Stimulated activated naive CD8-positive, alpha-beta T cell treated with anti-CD3 and anti-CD28 coated beads, Interleukin-15, amount 100 ng/mL, for 72 hours (primary cell): ENCODE measurements around the gene EPB41L1.

ENCODE experiments used
- ATAC-seq: fragments of 150-1000 bp; cut with Tn5 transposase; 2 replicates; pipeline ENCODE4 v1.10.0; 2021; ENCODE audit warnings: mild to moderate bottlenecking, moderate library complexity
- DNase-seq, 2 donors: peaks; one replicate each; pipeline ENCODE4 v3.0.0; 2021 to 2022
- H3K27ac Mint-ChIP-seq, 2 donors: one replicate each; pipeline ENCODE4 v1.8.0; 2022; ENCODE audit warnings: mild to moderate bottlenecking in 2 of 2, mixed read lengths in 2 of 2, moderate library complexity in 2 of 2
- H3K27me3 Mint-ChIP-seq: one replicate; pipeline ENCODE4 v1.8.0; 2022; ENCODE audit warnings: mixed read lengths
- H3K4me1 Mint-ChIP-seq: one replicate; pipeline ENCODE4 v1.8.0; 2022; ENCODE audit warnings: mild to moderate bottlenecking, mixed read lengths
- H3K4me3 Mint-ChIP-seq, 2 donors: one replicate each; pipeline ENCODE4 v1.8.0; 2022; ENCODE audit warnings: mild to moderate bottlenecking in 2 of 2, mixed read lengths in 2 of 2, moderate library complexity in 1 of 2
- H3K9me3 Mint-ChIP-seq, 2 donors: one replicate each; pipeline ENCODE4 v1.8.0; 2022; ENCODE audit warnings: mixed read lengths in 2 of 2

The EPB41L1 gene

DNA sequence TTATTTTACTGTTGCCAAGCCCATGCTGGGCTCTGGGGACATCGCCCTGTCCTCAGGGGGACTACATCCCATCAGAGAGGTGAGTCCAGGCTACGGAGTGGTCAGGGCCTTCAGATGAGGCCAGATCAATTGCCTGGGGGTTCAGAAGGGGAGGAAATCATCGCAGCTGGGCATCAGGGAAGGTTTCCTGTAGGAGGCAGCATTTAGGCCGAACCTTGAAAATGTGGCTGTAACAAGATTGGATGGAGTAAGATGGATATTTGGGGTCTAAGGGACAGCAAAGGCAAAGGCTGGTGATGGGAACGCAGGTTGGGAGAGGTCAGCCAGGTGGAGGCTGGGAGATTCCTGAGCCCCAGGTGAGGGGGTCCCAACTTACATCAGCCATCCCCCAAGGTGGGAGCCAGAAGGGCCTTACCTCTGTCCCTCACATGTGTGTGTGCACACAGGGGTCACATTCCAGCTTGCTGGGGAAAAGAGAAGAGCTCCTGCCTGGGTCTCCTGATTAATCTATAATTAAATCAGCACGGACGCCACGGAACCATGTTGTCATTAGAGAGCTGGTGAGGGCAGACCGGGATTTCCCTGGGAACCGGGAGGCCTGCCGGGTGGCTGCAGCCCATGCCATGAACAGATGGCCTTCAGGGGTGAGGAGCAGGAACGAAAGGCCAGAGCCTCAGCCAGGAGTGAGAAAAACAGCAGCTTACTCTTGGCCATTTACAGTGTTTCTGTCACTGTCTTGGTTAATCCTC is 121.1 kb downstream of the EPB41L1 start:
- Mint-ChIP-seq H3K9me3 (no peaks in the 10 kb centered on the region), H3K4me3 (no peak overlapping the region), H3K27ac (peak overlapping the region in 1 of 2 donors; percentile 80), H3K27me3 (peaks cover 38% of the 10 kb centered on the region), H3K4me1 (no peaks in the 10 kb centered on the region)
- ATAC-seq, result no peak
- DNase-seq, result no peak

DNA sequence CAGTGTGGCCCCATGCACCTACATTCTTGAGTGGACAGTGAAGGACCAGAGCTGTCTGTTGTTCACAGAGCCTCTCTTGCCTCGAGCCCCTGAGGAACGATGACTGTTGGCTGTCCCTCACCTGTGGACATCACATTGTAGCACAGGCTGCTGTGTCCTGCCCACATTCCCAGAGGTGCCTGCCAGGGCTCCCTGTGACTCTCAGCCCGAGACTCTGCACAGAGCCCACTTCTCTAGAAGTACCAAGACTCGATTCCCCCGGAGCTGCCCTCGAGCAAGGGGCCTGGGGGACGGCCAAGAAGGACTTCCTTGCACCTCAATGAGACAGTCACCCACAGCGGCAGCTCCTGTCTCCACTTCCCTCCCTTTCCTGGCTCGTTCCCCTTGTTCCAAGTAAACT is 123.0 kb downstream of the EPB41L1 start:
- H3K27me3 Mint-ChIP-seq, result peaks cover 47% of the 10 kb centered on the region
- no peak overlapping the region for H3K27ac Mint-ChIP-seq
- ATAC-seq (no peak), DNase-seq (no peak)
- no peak overlapping the region for H3K4me3 Mint-ChIP-seq
- no peaks in the 10 kb centered on the region for H3K4me1 Mint-ChIP-seq
- no peaks in the 10 kb centered on the region for H3K9me3 Mint-ChIP-seq

DNA sequence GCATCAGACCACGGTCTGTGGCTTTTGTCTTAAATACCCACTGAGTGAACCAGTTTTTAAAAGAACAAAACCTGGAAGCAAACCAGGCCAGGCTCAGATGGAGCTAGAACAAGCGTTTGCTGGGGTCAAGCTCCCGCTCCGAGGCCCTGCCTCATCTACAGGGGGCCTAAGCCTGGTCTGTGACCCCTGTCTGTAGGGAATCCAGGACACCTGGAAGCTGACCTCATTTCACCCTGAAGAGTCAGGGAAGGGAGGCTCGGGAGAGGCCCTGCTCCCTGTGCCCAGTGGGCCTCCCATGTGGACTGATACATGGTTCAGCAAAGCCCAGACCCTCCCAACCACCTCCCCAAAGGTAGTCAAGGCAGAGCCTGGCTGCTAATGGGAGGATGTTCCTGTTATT is 124.8 kb downstream of the EPB41L1 start:
- no peak overlapping the region for H3K27ac Mint-ChIP-seq
- H3K4me1 Mint-ChIP-seq, result no peaks in the 10 kb centered on the region
- H3K9me3 Mint-ChIP-seq, result no peaks in the 10 kb centered on the region
- ATAC-seq (no peak), DNase-seq (no peak)
- no peak overlapping the region for H3K4me3 Mint-ChIP-seq
- peaks cover 33% of the 10 kb centered on the region for H3K27me3 Mint-ChIP-seq

DNA sequence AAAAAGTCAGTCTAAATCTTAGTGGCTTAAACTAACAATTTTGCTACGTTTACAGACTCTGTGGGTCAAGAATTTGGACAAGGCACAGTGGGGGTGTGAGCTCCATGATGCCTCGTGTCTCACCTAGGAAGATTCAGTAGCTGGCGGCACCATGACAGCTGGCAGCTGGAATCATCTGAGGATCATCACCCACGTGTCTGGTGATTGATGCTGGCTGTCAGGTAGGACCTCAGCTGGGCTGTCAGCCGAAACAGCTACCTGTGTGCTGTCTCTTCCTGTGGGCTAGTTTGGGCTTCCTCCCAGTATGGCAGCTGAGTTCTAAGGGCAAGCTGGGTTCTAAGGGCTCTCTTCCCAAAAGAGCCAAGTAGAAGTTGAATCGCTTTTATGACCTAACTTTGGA is 125.2 kb downstream of the EPB41L1 start:
- H3K4me3 Mint-ChIP-seq, result no peak overlapping the region
- H3K4me1 Mint-ChIP-seq, result no peaks in the 10 kb centered on the region
- no peak for DNase-seq
- H3K27ac Mint-ChIP-seq, result no peak overlapping the region
- H3K9me3 Mint-ChIP-seq, result no peaks in the 10 kb centered on the region
- H3K27me3 Mint-ChIP-seq, result peaks cover 28% of the 10 kb centered on the region
- ATAC-seq, result no peak

DNA sequence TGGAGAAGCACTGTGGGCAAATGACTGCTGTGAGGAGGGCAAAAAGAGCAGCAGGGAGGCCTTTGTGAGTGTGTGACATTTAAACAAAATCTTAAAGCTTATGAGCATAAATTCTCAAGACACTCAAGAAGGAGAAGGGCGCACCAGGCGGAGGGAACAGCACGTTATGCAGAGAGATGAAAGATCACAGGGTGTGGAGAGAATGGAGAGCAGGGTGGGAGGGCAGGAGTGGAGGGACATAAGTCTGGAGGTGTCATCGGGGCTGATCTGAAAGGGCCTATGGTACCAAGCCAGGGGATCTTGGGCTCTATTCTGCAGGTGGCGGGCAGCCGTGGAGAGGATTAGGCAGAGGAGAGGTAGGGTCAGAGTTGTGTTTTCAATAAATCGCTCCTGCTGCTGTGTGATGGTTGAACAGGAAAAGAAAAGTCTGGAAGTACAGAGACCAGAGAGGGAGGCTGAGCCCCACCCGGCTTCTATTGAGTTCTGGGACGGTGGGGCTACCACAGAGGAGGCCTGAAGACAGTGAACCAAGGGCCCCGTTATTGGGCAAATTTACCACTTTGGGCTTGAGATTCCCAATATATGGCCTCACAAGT is 127.3 kb downstream of the EPB41L1 start:
- Mint-ChIP-seq H3K9me3 (no peaks in the 10 kb centered on the region), H3K27ac (no peak overlapping the region), H3K4me3 (no peak overlapping the region), H3K4me1 (no peaks in the 10 kb centered on the region), H3K27me3 (peaks cover 17% of the 10 kb centered on the region)
- no peak for DNase-seq
- ATAC-seq, result no peak
